ENCODE measurements around the gene TMEM106A.
"Not testable (repeated sequence)": the region's sequence is repeated elsewhere in the genome, so short reads cannot be mapped to it uniquely, and the experiment has no call there.

TMEM106A gene

GRCh38 chr17:43216369-43216761, 4.7 kb downstream of the TMEM106A start:
- DNase-seq (ENCODE audit: low spot score) = no peak

DNA sequence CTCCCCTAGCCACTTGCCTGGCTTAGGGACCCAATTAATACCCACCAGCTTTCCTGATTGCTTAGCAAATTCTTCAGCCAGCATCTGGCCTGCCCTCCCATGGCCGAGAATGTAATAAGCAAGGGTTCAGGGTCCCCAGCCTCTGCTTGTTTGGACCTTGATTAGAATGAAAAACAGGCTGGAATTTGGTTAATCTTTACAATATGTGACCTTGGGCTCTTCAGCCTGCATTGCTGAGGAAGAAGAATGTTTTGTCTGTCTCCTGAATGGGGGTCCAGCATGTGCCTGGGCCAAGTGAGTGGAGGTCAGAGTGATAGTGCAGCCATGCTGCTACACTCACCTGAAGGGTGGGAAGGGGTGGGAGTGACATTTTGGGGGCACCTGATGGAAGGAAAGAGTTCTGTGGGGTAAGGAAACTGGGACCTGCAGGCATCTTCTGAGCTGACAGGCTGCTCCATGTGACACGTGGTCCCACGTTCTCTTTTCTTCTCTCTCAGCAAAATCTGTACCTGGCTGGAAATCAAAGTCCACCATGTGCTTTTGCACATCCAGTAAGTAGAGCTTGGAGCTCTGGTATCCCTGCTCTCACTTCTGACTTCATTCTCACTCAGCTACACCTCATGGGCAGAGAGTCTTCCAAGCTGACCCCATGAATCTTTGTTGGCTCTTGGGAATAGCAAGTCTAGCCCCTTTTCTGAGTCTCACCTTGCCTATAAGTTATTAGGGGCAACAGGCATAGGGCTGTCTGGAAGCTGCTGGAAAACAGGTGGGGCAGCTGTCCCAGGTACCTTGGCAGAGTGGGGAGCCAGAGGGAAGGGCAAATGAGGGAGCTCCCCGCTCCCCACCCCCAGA, 5.3 kb downstream of the TMEM106A start:
- DNase-seq (ENCODE audit: low spot score) = no peak

DNA sequence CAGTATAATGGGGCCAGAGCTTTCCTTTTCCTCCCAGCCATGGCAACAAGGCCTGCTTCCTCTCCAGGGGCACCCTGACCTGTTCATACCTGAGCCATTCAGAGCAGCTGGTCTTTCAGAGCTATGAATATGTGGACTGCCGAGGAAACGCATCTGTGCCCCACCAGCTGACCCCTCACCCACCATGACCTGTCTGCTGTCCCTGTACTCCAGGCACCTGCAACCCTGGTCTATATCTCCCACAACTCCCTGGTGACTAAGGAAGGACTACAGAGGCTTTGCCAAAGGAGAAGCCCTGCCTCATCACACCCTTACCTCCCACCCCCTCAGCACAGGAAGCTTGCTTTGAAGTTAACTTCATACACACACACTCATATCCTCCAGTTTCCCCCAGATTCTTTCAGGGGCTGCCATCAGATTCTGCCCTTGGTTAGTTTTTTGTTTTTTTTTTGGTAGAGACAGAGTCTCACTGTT, 6.0 kb downstream of the TMEM106A start:
- no peak for DNase-seq (ENCODE audit: low spot score)

- no peak for DNase-seq (ENCODE audit: low spot score)
Observed at GRCh38 chr17:43219001-43219400, 7.3 kb downstream of the TMEM106A start.

- no peak for DNase-seq (ENCODE audit: low spot score)
Observed at GRCh38 chr17:43219746-43220380, 8.2 kb downstream of the TMEM106A start.

- no peak for DNase-seq (ENCODE audit: low spot score)
Observed at GRCh38 chr17:43220511-43221125, 8.9 kb downstream of the TMEM106A start.

DNA sequence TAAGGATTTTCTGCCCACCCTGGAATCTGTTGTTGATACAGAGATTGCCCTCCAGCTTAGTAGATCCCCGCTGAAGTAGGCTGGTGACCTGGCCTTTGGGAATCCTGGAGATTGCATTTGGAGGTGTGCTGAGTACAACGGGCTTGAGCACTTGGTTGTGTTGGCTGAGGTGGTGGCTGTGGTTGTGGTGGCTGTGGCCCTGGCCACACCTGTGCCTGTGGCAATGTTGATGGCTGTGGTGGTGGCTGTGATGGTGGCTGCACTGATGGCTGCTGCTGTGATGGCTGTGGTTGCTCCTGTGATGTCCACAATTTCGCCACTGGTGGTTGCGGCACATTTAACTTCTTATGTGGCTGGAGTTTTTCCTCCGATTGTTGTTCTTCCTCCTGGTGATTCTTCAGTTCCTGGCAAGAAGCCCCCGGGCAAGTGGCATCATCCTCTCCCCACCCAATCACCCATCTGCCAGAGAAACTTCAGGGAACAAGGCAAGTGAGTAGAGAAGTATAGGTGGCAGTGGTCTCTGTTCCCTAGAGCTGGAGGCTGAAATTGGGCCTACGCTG, 12.6 kb downstream of the TMEM106A start:
- no peak for DNase-seq (ENCODE audit: low spot score)

DNA sequence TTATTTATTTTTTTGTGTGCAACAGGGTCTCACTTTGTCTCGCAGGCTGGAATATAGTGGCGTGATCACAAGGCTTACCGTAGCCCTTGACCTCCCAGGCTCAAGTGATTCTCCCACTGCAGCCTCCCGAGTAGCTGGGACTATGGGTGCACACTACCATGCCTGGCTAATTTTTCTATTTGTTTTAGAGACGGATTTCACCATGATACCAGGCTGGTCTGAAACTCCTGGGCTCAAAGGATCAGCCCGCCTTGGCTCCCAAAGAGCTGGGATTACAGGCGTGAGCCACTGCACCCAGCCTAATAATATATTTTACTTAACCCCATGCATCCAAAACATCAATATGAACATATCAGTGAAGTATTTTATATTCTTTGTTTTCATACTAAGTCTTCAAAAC, 14.7 kb downstream of the TMEM106A start:
- no peak for DNase-seq (ENCODE audit: low spot score)

- DNase-seq (ENCODE audit: low spot score) = not testable (repeated sequence)
Observed at GRCh38 chr17:43228020-43228782, 16.5 kb downstream of the TMEM106A start, which contains the start of gene CCDC200. TSS of gene CCDC200 (minus strand) at chr17:43228623. CDS start at chr17:43228554, 69 bp downstream.

DNA sequence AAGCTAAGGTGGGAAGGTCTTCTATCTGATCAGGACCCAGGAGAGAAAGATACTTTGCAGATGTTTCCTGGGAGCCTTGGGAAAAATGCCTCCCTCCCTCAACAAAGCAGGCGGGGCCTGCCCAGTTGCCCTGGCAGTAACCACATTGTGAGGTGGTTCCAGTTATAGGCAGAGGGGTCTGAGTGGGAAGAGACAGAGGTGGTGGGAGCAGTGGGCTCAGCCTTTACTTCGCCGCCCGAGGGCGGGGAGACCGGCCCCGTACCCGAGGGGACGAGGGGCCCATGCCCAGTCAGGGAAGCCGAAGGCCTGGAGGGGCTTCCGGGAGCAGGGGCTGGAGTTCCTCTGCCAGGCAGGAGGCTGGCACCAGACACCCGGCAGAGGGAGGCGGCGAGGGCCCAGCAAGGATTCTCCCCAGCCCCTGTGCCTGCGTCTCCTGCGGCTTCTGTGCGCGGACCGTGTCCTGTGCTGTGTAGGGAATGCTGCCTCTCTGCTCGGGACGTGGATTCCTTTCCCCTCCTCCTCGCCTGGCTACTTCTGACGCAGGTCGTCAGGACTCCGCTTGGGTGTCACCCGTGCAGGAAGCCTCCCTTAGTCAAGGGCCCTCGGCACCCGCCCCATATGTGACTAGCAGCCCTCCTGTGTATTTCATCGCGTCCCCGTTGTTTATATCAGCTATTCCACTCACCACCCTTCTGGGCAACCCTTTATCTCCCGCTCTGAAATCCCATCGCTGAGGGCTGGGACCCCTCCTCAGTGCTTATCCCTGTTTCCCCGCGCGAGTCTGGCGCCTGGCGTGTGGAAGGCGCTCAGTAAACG, 19.7 kb downstream of the TMEM106A start:
- DNase-seq (ENCODE audit: low spot score) = not testable (repeated sequence)

GRCh38 chr17:43232021-43232699, 20.5 kb downstream of the TMEM106A start:
- DNase-seq (ENCODE audit: low spot score) = not testable (repeated sequence)

- DNase-seq (ENCODE audit: low spot score) = not testable (repeated sequence)
Observed at GRCh38 chr17:43233263-43233662, 21.6 kb downstream of the TMEM106A start.

DNA sequence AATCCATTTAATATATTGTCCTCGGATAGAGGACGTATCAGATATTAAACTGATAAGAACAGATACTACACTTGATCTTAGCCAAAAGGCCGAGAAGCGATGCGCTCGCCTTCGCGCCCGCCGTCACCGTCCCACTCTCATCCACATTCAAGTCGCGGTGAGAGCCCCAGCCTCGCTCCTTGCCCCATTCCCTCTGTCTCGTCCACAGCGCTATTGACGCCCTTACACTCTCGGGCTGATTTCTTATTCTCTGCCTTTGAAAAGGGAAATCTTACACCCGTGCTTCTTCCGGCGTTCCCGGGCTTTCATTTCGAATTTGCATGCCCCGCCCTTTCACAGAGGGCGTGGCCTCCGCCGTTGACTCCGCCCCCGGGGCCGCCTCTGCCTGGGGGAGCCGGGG, 22.2 kb downstream of the TMEM106A start, which contains the start of gene RNU2-1:
Gene RNU2-1, minus strand, starts transcription at position 101 of the 400 bp plus-strand sequence.
- DNase-seq (ENCODE audit: low spot score) = not testable (repeated sequence)

DNA sequence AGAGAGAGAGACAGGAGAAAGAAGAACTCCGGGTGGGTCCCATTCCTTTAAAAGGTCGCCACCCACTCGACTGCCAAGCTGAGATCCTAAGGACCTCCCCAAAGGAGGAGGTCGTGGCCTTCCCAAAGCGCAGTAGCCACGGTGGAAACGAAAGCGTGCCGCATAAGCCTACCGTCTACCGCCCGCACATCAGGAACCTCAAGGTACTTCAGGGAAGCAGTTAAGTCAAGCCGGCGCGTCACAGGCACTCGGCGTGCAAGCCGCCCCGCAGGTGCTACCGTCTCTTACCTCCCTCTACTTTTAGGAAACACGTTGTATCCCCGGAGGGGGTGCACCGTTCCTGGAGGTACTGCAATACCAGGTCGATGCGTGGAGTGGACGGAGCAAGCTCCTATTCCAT, 27.9 kb downstream of the TMEM106A start:
- not testable (repeated sequence) for DNase-seq (ENCODE audit: low spot score)

DNA sequence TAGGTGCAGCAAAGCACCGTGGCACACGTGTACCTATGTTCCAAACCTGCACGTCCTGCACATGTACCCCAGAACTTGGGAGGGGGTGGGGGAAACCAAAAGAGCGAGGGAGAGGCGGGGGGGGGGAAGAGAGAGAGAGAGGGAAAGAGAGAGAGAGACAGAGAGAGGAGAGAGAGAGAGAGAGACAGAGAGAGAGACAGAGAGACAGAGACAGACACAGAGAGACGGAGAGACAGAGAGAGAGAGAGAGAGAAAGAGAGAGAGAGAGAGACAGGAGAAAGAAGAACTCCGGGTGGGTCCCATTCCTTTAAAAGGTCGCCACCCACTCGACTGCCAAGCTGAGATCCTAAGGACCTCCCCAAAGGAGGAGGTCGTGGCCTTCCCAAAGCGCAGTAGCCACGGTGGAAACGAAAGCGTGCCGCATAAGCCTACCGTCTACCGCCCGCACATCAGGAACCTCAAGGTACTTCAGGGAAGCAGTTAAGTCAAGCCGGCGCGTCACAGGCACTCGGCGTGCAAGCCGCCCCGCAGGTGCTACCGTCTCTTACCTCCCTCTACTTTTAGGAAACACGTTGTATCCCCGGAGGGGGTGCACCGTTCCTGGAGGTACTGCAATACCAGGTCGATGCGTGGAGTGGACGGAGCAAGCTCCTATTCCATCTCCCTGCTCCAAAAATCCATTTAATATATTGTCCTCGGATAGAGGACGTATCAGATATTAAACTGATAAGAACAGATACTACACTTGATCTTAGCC, 29.1 kb downstream of the TMEM106A start:
- not testable (repeated sequence) for DNase-seq (ENCODE audit: low spot score)

DNA sequence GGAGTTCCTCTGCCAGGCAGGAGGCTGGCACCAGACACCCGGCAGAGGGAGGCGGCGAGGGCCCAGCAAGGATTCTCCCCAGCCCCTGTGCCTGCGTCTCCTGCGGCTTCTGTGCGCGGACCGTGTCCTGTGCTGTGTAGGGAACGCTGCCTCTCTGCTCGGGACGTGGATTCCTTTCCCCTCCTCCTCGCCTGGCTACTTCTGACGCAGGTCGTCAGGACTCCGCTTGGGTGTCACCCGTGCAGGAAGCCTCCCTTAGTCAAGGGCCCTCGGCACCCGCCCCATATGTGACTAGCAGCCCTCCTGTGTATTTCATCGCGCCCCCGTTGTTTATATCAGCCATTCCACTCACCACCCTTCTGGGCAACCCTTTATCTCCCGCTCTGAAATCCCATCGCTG, 34.8 kb downstream of the TMEM106A start:
- DNase-seq (ENCODE audit: low spot score) = not testable (repeated sequence)

Measured in HuH-7 (cell line).